CD4-positive, alpha-beta memory T cell (primary cell): ENCODE data around the gene RNF149. TPM values are rescaled to one million over a fixed set of nuclear protein-coding genes. Genes with fewer than 3 reads are reported as not detected.

Source experiments
- CTCF ChIA-PET: fragments of 350-600 bp; sonication (Branson Sonifier 250); formaldehyde crosslinking; loops from one replicate; lab custom pipeline; 2021; ENCODE audit warnings: inconsistent platforms; ENCODE audit not compliant: partially characterized antibody; lab: Charles Lee
- POLR2A ChIA-PET: fragments of 350-600 bp; sonication (Branson Sonifier 250); formaldehyde crosslinking; loops from one replicate; lab custom pipeline; 2021; ENCODE audit not compliant: partially characterized antibody; lab: Charles Lee
- DNase-seq, 5 donors: peaks; one replicate each; pipeline versions ENCODE4 v3.0.0 to v3.0.0-alpha.2; 2020 to 2022; ENCODE audit warnings: mixed read lengths in 1 of 5
- H3K27ac ChIP-seq: one replicate; pipeline ENCODE4 v1.7.0; 2013; ENCODE audit warnings: low read depth, low read length
- H3K27me3 ChIP-seq: 2 replicates; pipeline ENCODE4 v1.7.0; 2013; ENCODE audit warnings: mild to moderate bottlenecking, low read length, moderate library complexity; ENCODE audit not compliant: insufficient read depth
- H3K36me3 ChIP-seq: 2 replicates; pipeline ENCODE4 v1.7.0; 2013; ENCODE audit warnings: mild to moderate bottlenecking, low read length, moderate library complexity; ENCODE audit not compliant: insufficient read depth
- H3K4me1 ChIP-seq: 2 replicates; pipeline ENCODE4 v1.7.0; 2013; ENCODE audit warnings: mild to moderate bottlenecking, low read length, moderate library complexity; ENCODE audit not compliant: insufficient read depth
- H3K4me3 ChIP-seq, 2 donors: one replicate each; pipeline ENCODE4 v1.7.0; 2013; ENCODE audit warnings: low read length in 2 of 2, mild to moderate bottlenecking in 1 of 2
- H3K9me3 ChIP-seq, 2 donors: one replicate each; pipeline ENCODE4 v1.7.0; 2013; ENCODE audit warnings: low read length in 2 of 2, control low read depth in 1 of 2; ENCODE audit not compliant: control insufficient read depth in 1 of 2
- H3K27ac Mint-ChIP-seq, 7 donors: one replicate each; pipeline ENCODE4 v1.8.0; 2020 to 2021; ENCODE audit warnings: mixed read lengths in 7 of 7, mild to moderate bottlenecking in 6 of 7, inconsistent platforms in 3 of 7, moderate library complexity in 3 of 7
- H3K27me3 Mint-ChIP-seq, 2 donors: one replicate each; pipeline ENCODE4 v1.8.0; 2020 to 2021; ENCODE audit warnings: mixed read lengths in 2 of 2
- H3K36me3 Mint-ChIP-seq, 2 donors: one replicate each; pipeline ENCODE4 v1.8.0; 2020 to 2021; ENCODE audit warnings: mixed read lengths in 2 of 2, inconsistent platforms in 1 of 2, mild to moderate bottlenecking in 1 of 2
- H3K4me1 Mint-ChIP-seq, 4 donors: one replicate each; pipeline ENCODE4 v1.8.0; 2020 to 2021; ENCODE audit warnings: mixed read lengths in 4 of 4, mild to moderate bottlenecking in 1 of 4
- H3K4me3 Mint-ChIP-seq, 8 donors: one replicate each; pipeline ENCODE4 v1.8.0; 2020 to 2021; ENCODE audit warnings: mixed read lengths in 8 of 8, mild to moderate bottlenecking in 7 of 8, moderate library complexity in 6 of 8, inconsistent platforms in 3 of 8
- H3K9me3 Mint-ChIP-seq, 8 donors: one replicate each; pipeline ENCODE4 v1.8.0; 2020 to 2021; ENCODE audit warnings: mixed read lengths in 8 of 8, mild to moderate bottlenecking in 5 of 8, inconsistent platforms in 3 of 8, moderate library complexity in 1 of 8
- intact Hi-C: fragments of 100-400 bp; cut with micrococcal nuclease; formaldehyde crosslinking; loops from one replicate; pipeline ENCODE4 v1.15.1; 2023
- microRNA-seq: library from miRNA; unstranded; fragments of <30 nt; microRNA quantifications from one replicate; pipeline ENCODE4 v1.2.0, GENCODE V29; 2021; ENCODE audit warnings: borderline replicate concordance, borderline number of aligned reads, borderline microRNAs expressed, mixed read lengths
- polyA plus RNA-seq, 2 donors: library from polyadenylated mRNA; unstranded; fragments of 300-500 nt; fragmentation: Illumina TruSeq; gene quantifications; one replicate each; pipeline ENCODE4 v1.2.3, GENCODE V29; 2021
- total RNA-seq, 2 experiments: library from RNA; stranded (reverse); gene quantifications; one replicate each; pipeline ENCODE4 v1.2.3, GENCODE V29; 2021

Gene RNF149
- total and polyA plus RNA-seq, 4 experiments from 2014 or later, result 67.6 to 154 (median 116) TPM

DNA sequence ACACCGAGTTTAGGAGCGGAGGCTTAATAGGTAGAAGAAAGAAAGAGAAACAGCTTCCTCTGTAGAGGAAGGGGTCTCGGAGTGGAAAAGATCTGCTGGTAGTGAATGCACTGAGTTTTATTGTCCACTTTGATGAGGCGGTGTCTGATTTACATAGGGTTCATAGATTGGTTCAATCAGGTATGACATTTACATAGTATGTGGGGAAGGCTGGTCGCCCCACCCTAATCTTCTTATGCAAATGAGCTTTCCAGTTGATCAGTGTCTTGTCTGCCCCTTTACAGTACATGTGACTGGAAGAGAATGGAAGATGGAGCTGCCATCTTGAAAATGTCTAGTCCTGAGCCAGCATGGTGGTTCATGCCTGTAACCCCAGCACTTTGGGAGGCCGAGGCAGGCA is 75.7 kb downstream of the RNF149 start:
- Histone ChIP-seq H3K36me3 (no peaks in the 10 kb centered on the region), H3K27ac (no peak overlapping the region), H3K4me1 (no peaks in the 10 kb centered on the region), H3K9me3 (no peaks in the 10 kb centered on the region), H3K27me3 (no peaks in the 10 kb centered on the region), H3K4me3 (no peak overlapping the region)
- no peak overlapping the region for H3K27ac Mint-ChIP-seq
- H3K9me3 Mint-ChIP-seq, result peaks cover 0 to 5% (median 0%) of the 10 kb centered on the region in 8 donors
- no peak overlapping the region for H3K4me3 Mint-ChIP-seq
- CTCF ChIA-PET, result no interaction called here
- peaks cover 0 to 1% (median 0%) of the 10 kb centered on the region in 4 donors for H3K4me1 Mint-ChIP-seq
- no peaks in the 10 kb centered on the region for H3K27me3 Mint-ChIP-seq
- POLR2A ChIA-PET, result no interaction called here
- intact Hi-C loops, result no loop called here
- H3K36me3 Mint-ChIP-seq, result peaks cover 0 to 7% of the 10 kb centered on the region in 2 donors
- no peak for DNase-seq

DNA sequence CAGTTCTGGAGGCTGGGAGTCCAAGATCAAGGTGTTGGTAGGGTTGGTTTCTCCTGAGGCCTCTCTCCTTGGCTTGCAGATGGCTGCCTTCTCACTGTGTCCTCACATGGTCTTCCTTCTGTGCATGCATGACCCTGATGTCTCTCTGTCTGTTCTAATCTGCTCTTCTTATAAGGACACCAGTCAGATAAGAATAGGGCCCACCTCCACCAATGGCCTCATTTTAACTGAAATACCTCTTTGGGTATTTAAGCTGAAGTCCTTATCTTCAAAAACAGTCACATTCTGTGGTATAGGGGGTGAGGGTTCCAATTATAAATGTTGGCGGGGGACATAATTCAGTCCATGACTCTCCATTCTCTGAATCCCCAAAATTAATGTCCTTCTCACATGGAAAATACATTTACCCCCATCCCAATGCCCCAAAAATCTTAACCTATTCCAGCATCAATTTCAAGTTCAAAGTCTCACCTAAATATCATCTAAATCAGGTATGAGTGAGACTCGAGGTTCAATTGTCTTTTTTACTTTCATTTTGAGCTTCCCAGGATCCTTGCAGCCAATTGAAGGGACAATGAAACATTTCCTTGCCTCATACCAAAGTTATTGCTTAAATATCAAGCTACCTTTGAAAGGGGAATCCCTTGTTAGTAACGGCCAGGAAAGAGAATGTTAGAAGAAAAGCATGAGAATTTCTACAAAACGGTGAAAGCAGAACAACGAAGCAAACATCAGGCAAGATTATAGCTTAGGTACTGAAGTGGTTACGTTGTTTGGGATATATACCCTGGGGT is 76.4 kb downstream of the RNF149 start:
- H3K27ac ChIP-seq, result no peak overlapping the region
- no peaks in the 10 kb centered on the region for H3K36me3 ChIP-seq
- no peak overlapping the region for H3K4me3 ChIP-seq
- POLR2A ChIA-PET, result no interaction called here
- H3K4me1 ChIP-seq, result no peaks in the 10 kb centered on the region
- H3K9me3 Mint-ChIP-seq, result peaks cover 0 to 5% (median 0%) of the 10 kb centered on the region in 8 donors
- H3K27ac Mint-ChIP-seq, result no peak overlapping the region
- H3K36me3 Mint-ChIP-seq, result peaks cover 0 to 7% of the 10 kb centered on the region in 2 donors
- no peaks in the 10 kb centered on the region for H3K27me3 Mint-ChIP-seq
- H3K27me3 ChIP-seq, result no peaks in the 10 kb centered on the region
- no peak for DNase-seq
- no peaks in the 10 kb centered on the region for H3K9me3 ChIP-seq
- CTCF ChIA-PET, result no interaction called here
- no peak overlapping the region for H3K4me3 Mint-ChIP-seq
- H3K4me1 Mint-ChIP-seq, result peaks cover 0 to 1% (median 0%) of the 10 kb centered on the region in 4 donors
- intact Hi-C loops, result no loop called here

DNA sequence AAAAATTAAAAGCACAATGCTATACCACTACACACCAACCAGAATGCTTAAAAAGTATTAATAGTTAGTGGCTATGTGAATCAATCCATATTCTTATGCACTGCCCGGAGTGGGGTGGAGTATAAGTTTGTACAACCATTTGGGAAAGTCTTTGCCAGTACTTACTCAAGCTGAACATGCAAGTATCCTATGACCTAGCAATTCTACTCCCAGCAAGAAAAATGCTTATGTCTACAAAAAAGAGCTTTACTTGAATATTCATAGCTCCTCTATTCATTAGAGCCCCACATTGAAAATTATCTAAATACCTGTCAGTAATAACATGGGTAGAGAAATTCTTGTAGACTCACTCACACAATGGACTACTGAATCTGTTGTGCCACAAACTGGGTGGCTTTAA is 77.3 kb downstream of the RNF149 start:
- Mint-ChIP-seq H3K4me3 (no peak overlapping the region), H3K4me1 (peaks cover 0 to 1% (median 0%) of the 10 kb centered on the region in 4 donors), H3K27ac (no peak overlapping the region), H3K27me3 (no peaks in the 10 kb centered on the region), H3K36me3 (peaks cover 0 to 7% of the 10 kb centered on the region in 2 donors), H3K9me3 (peaks cover 0 to 5% (median 0%) of the 10 kb centered on the region in 8 donors)
- no peaks in the 10 kb centered on the region for H3K9me3 ChIP-seq
- H3K4me3 ChIP-seq, result no peak overlapping the region
- no peaks in the 10 kb centered on the region for H3K27me3 ChIP-seq
- no peak overlapping the region for H3K27ac ChIP-seq
- intact Hi-C loops, result no loop called here
- ChIA-PET CTCF (interaction anchor here (0.6 kb wide), 1 partner anchor 9 kb away, joined by 3 read pairs; no protein-coding TSS in a partner anchor), POLR2A (no interaction called here)
- no peaks in the 10 kb centered on the region for H3K36me3 ChIP-seq
- no peak for DNase-seq
- no peaks in the 10 kb centered on the region for H3K4me1 ChIP-seq

DNA sequence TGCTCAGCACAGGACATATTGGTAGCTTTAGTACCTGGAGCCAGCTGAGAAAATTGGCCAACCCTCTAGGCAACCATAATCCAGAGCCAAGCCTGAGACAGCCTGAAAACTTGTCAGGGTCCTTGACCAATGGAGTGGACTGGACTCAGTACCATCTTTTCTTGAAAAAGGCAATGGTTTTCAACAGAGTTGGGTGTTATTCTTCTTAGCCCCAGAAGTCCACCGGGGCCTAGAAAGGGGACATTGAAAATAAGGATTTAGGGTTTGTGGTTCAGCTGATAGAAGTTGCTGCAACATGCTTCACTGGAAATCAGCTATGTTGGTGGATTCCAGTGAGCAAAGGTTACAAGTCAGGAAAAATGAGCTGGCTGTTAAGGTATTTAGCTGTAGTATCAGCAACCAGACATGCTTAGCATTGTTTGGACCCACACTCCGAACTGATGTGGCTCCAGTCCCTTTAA is 77.9 kb downstream of the RNF149 start:
- ChIA-PET POLR2A (no interaction called here), CTCF (interaction anchor here (1.2 kb wide), 1 partner anchor 16 kb away, joined by 3 read pairs; no protein-coding TSS in a partner anchor)
- intact Hi-C loops, result no loop called here

More for the DNA sequence above, 77.9 kb downstream of the RNF149 start:
- no peak overlapping the region for H3K4me3 ChIP-seq
- Mint-ChIP-seq H3K27me3 (no peaks in the 10 kb centered on the region), H3K4me1 (peaks cover 0 to 1% (median 0%) of the 10 kb centered on the region in 4 donors), H3K27ac (no peak overlapping the region), H3K4me3 (no peak overlapping the region), H3K9me3 (no peaks in the 10 kb centered on the region), H3K36me3 (peaks cover 0 to 7% of the 10 kb centered on the region in 2 donors)
- DNase-seq, result no peak
- no peaks in the 10 kb centered on the region for H3K9me3 ChIP-seq
- no peaks in the 10 kb centered on the region for H3K36me3 ChIP-seq
- H3K27me3 ChIP-seq, result no peaks in the 10 kb centered on the region
- no peak overlapping the region for H3K27ac ChIP-seq
- no peaks in the 10 kb centered on the region for H3K4me1 ChIP-seq

Small RNA genes within 50 kb of the gene (microRNA-seq; reads per million reads assigned to microRNA genes)
- gene MIR5696, result 3.1 reads per million, percentile 13 among the genes with 10 or more reads in this experiment

Other genes starting within 250 kb of the RNF149 start
- gene TBC1D8, start 157.3 kb downstream of the RNF149 start, total RNA-seq, result 1 to 10 TPM; 2.0 to 2.4 TPM
- under 1 TPM; 0.15 to 0.88 TPM for gene TBC1D8, start 157.3 kb downstream of the RNF149 start, polyA plus RNA-seq
- 10 to 100 TPM; 53.8 to 56.9 TPM for gene CNOT11, start 55.8 kb downstream of the RNF149 start, total RNA-seq
- gene CNOT11, start 55.8 kb downstream of the RNF149 start, polyA plus RNA-seq, result 10 to 100 TPM; 62.2 to 75.5 TPM
- gene CREG2, start 78.8 kb upstream of the RNF149 start, total RNA-seq, result not detected
- gene CREG2, start 78.8 kb upstream of the RNF149 start, polyA plus RNA-seq, result under 1 TPM in 1 of 2 donors, not detected in 1; 0.32 TPM
- gene RFX8, start 166.4 kb upstream of the RNF149 start, total RNA-seq, result 1 to 10 TPM; 1.2 to 1.3 TPM
- gene RFX8, start 166.4 kb upstream of the RNF149 start, polyA plus RNA-seq, result not detected